Stomach (tissue), 9 donors: ENCODE results near the gene UGT2A3. TPM values are rescaled to one million over a fixed set of nuclear protein-coding genes. Genes with fewer than 3 reads are reported as not detected.
A peak's percentile ranks its signal among the peaks of the same experiment; 100 is the strongest.
"Not testable (repeated sequence)": the region's sequence is repeated elsewhere in the genome, so short reads cannot be mapped to it uniquely, and the experiment has no call there.

ENCODE experiments used
- DNase-seq, 2 donors: peaks; one replicate each; pipeline versions ENCODE4 v3.0.0 to v3.0.0-alpha.2; 2013 to 2019
- H3K27ac ChIP-seq, 5 donors: fragments of 200-600 bp in 4 of 5; sonication (generic) in 4 of 5; one replicate each; pipeline ENCODE4 v1.5.1; 2013 to 2019; ENCODE audit warnings: mild to moderate bottlenecking in 1 of 5, moderate library complexity in 1 of 5
- H3K27me3 ChIP-seq, 3 donors: fragments of 200-600 bp; sonication (generic); one replicate each; pipeline ENCODE4 v1.5.1; 2017 to 2019; ENCODE audit warnings: mixed run types in 1 of 3
- H3K36me3 ChIP-seq, 4 donors: fragments of 200-600 bp; sonication (generic); 1 replicate in 3 of 4; 2 replicates in 1 of 4; pipeline ENCODE4 v1.5.1; 2016 to 2019
- H3K4me1 ChIP-seq, 4 donors: fragments of 200-600 bp; sonication (generic); one replicate each; pipeline ENCODE4 v1.5.1; 2016 to 2019
- H3K4me3 ChIP-seq, 4 donors: fragments of 200-600 bp; sonication (generic) in 3 of 4; one replicate each; pipeline ENCODE4 v1.5.1; 2016 to 2019; ENCODE audit warnings: mild to moderate bottlenecking in 1 of 4
- H3K9me3 ChIP-seq, 4 donors: fragments of 200-600 bp; sonication (generic); one replicate each; pipeline ENCODE4 v1.5.1; 2016 to 2019
- EP300 ChIP-seq: sonication (generic); formaldehyde crosslinking; IDR thresholded peaks from one replicate; pipeline ENCODE4 v1.6.1; 2017; ENCODE audit warnings: antibody characterized with exemption
- POLR2A ChIP-seq, 4 donors: fragments of 450-650 bp; IDR thresholded peaks; one replicate each; pipeline ENCODE4 v1.6.1; 2016; ENCODE audit warnings: antibody characterized with exemption in 4 of 4, control low read depth in 2 of 4, mild to moderate bottlenecking in 1 of 4, moderate library complexity in 1 of 4
- POLR2AphosphoS5 ChIP-seq, 3 donors: sonication (generic); formaldehyde crosslinking; IDR thresholded peaks; one replicate each; pipeline ENCODE4 v1.6.1; 2016; ENCODE audit warnings: antibody characterized with exemption in 3 of 3
- WGBS, 5 donors: extraction: QIAGEN DNeasy Blood & Tissue Kit in 3 of 5; methylation state at CpG; one replicate each; pipeline versions ENCODE4 v1.1.5 to v1.1.7; 2013 to 2018; 5-methylcytosine and 5-hydroxymethylcytosine counted together
- intact Hi-C: fragments of 100-400 bp; cut with DNase I; formaldehyde crosslinking; loops from one replicate; pipeline ENCODE4 v1.15.1; 2023; ENCODE audit warnings: low total_unique reads
- polyA plus RNA-seq, 3 donors: library from polyadenylated mRNA; stranded (reverse); fragments of 200-250 nt; gene quantifications; one replicate each; pipeline ENCODE4 v1.2.3, GENCODE V29; 2013
- total RNA-seq, 5 donors: library from RNA; depleted of rRNA; stranded (reverse); fragments of >200 nt; gene quantifications; one replicate each; pipeline versions ENCODE4 v1.1.0 to v1.2.3, GENCODE V29; 2014 to 2016
- TF ChIP-seq, protein P1 (sequence below), 7 experiments: fragments of 450-650 bp in 4 of 7; fragments of 200-600 bp in 3 of 7; sonication (generic) in 3 of 7; IDR thresholded peaks; one replicate each; pipeline ENCODE4 v1.5.1; 2016 to 2019; ENCODE audit warnings: antibody characterized with exemption in 7 of 7, control low read depth in 2 of 7, mild to moderate bottlenecking in 1 of 7
- donor health status: healthy with polysubstance abuse.
- donor health status: Bipolar disorder and iron deficiency.
- donor health status: healthy.

Gene UGT2A3
- total and polyA plus RNA-seq, 8 donors, result 0.46 to 90.1 (median 0.62) TPM; not detected in 3

DNA sequence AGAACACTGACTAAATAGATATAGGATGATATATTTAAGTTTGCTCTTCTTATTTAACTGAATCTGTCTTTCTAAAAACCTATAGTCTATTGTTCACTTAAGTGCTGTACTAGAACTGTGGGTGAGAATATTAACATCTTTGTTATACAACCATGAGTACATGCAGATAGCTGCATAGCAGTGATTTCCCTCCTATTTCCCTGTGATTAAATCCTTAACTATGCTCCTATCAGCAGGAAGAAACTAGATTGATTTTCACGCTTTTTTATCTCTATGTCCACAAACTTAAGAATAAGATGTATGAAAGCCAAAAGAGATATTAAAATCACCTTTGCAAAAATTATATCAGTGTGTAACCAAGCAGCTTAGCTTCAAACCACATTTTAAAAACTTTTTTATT is 11.3 kb upstream of the UGT2A3 start:
- H3K4me1 ChIP-seq, result peaks cover 0 to 24% (median 7%) of the 10 kb centered on the region in 4 donors
- WGBS, 5 donors, result 22 to 41% (median 32%) methylated on average over 1 of the region's 1 CpG
- no peaks in the 10 kb centered on the region for H3K27me3 ChIP-seq
- H3K4me3 ChIP-seq, result no peak overlapping the region
- no peaks in the 10 kb centered on the region for H3K36me3 ChIP-seq
- DNase-seq, result no peak
- intact Hi-C loops, result no loop called here
- H3K27ac ChIP-seq, result peak overlapping the region in 3 of 5 donors; percentile 20 to 50 (median 47)
- peaks cover 0 to 8% (median 0%) of the 10 kb centered on the region in 4 donors for H3K9me3 ChIP-seq
- TF ChIP-seq POLR2AphosphoS5 (IDR thresholded peaks at IDR 0.05) (peak in 2 of 3 donors; percentile 32 to 35), POLR2A (IDR thresholded peaks at IDR 0.05) (no peak)
- TF ChIP-seq, protein P1, sequence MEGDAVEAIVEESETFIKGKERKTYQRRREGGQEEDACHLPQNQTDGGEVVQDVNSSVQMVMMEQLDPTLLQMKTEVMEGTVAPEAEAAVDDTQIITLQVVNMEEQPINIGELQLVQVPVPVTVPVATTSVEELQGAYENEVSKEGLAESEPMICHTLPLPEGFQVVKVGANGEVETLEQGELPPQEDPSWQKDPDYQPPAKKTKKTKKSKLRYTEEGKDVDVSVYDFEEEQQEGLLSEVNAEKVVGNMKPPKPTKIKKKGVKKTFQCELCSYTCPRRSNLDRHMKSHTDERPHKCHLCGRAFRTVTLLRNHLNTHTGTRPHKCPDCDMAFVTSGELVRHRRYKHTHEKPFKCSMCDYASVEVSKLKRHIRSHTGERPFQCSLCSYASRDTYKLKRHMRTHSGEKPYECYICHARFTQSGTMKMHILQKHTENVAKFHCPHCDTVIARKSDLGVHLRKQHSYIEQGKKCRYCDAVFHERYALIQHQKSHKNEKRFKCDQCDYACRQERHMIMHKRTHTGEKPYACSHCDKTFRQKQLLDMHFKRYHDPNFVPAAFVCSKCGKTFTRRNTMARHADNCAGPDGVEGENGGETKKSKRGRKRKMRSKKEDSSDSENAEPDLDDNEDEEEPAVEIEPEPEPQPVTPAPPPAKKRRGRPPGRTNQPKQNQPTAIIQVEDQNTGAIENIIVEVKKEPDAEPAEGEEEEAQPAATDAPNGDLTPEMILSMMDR (IDR thresholded peaks at IDR 0.05), result no peak

DNA sequence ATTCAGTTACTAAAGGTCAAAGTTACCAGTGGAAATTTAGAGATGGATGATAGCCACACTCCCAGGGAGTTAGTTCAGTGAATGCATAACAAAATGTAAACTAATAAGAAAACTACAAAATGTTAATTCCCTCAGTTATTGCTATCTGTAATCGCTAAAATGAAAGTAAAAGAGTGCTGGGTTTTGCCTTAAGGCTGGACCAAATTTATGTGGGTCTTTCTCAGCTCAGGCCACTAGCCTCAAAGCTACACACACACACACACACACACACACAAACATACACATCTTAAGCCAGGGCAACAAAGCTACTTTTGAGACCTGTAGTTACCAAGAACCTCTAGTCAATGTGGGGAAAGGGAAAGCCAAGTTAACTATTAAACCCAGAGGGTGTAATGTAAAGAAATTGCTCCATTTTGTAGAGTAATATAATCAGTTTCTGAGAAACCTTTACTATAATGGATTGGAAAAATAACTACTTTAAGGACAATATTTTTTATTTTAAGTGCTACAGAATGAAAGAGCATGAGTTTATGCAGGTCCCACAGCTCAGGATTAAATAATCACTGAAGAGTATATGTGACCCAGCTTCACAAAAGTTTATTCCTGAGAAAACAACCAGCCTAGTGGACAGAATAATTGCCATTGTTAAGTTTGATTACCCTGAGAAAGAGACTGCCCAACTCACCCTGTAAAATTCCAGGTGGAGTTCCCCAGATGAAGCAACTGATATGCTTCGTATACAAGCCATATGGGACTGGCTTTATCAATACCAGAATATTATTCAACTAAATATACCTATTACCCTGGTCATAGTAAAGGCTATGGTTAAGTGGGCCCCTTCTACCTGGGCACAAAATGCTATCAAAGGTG is 8.9 kb upstream of the UGT2A3 start:
- WGBS, 5 donors, result 61 to 81% (median 74%) methylated on average over 2 of the region's 2 CpGs
- intact Hi-C loops, result no loop called here
- DNase-seq, result peak in 1 of 2 donors; percentile 3
- Histone ChIP-seq H3K4me3 (no peak overlapping the region), H3K27me3 (no peaks in the 10 kb centered on the region), H3K36me3 (no peaks in the 10 kb centered on the region), H3K27ac (peak overlapping the region in 1 of 5 donors; percentile 27), H3K4me1 (peaks cover 0 to 24% (median 7%) of the 10 kb centered on the region in 4 donors), H3K9me3 (no peaks in the 10 kb centered on the region)
- TF ChIP-seq POLR2AphosphoS5 (IDR thresholded peaks at IDR 0.05) (no peak), EP300 (no peak), POLR2A (IDR thresholded peaks at IDR 0.05) (no peak)
- TF ChIP-seq, protein P1 (IDR thresholded peaks at IDR 0.05), result no peak

DNA sequence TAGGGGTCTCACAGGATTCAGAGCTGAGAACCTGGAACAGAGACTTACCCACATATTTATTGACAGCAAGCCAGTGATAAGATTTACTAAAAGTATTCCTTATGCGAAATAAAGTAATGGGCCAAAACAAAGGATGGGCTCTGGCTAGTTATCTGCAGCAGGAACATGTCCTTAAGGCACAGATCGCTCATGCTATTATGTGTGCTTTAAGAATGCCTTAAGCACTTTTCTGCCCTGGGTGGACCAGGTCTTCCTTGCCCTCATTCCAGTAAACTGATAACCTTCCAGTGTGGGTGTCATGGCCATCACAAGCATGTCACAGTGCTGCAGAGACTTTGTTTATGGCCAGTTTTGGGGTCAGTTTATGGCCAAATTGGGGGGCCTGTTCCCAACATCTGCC is 7.5 kb upstream of the UGT2A3 start:
- H3K4me3 ChIP-seq, H3K36me3 ChIP-seq, H3K27ac ChIP-seq, DNase-seq, H3K27me3 ChIP-seq, H3K9me3 ChIP-seq, intact Hi-C loops: not testable (repeated sequence)
- 79 to 96% (median 93%) methylated on average over 2 of the region's 2 CpGs for WGBS, 5 donors
- peaks cover 0 to 24% (median 8%) of the 10 kb centered on the region in 4 donors for H3K4me1 ChIP-seq

DNA sequence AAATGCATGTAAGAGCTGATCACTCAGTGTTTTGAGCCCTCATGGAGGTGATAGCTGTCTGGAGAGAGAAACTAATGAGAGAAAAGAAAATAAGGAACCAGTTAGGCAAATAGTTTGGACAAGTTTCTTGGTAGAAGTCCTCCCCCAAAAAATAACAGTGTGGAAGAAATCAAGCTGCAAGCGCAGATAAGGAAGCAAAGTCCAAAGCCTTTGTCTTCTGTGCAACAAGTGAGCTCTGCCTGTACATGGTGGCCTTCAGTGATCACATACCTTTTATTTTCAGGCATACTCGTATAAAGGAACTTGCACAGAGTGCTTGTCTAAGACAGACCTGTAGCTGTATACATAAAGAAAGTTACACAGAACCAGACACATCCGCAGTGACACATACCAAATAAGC is 2.5 kb upstream of the UGT2A3 start:
- 35 to 58% (median 52%) methylated on average over 3 of the region's 3 CpGs for WGBS, 5 donors
- H3K27ac ChIP-seq, result peak overlapping the region in 1 of 5 donors; percentile 45
- DNase-seq, result peak in 1 of 2 donors; percentile 20

More for the DNA sequence above, 2.5 kb upstream of the UGT2A3 start:
- no peaks in the 10 kb centered on the region for H3K36me3 ChIP-seq
- TF ChIP-seq, protein P1 (IDR thresholded peaks at IDR 0.05), result no peak
- no peak for TF ChIP-seq POLR2A (IDR thresholded peaks at IDR 0.05)
- TF ChIP-seq POLR2AphosphoS5 (IDR thresholded peaks at IDR 0.05), result no peak
- no peak for TF ChIP-seq EP300
- no peak overlapping the region for H3K4me3 ChIP-seq
- intact Hi-C loops, result no loop called here
- peaks cover 0 to 15% (median 7%) of the 10 kb centered on the region in 4 donors for H3K4me1 ChIP-seq
- no peaks in the 10 kb centered on the region for H3K27me3 ChIP-seq
- H3K9me3 ChIP-seq, result no peaks in the 10 kb centered on the region
